GM12878 (cell line): Measurements from ENCODE around the gene NUP35. TPM values are rescaled to one million over a fixed set of nuclear protein-coding genes. Genes with fewer than 3 reads are reported as not detected.

Source experiments
- ATAC-seq: fragments of 200-7000 bp; cut with Tn5 transposase; 3 replicates; pipeline ENCODE4 v1.9.1; 2020; ENCODE audit warnings: mild to moderate bottlenecking, moderate library complexity
- BruUV-seq: library from RNA; stranded (reverse); fragments of 400-500 nt; replicated peaks from 2 replicates; lab custom pipeline; 2021; lab: Mats Ljungman, UMichigan
- CTCF ChIA-PET: fragments of 300-600 bp; sonication (Branson Sonifier 250); formaldehyde crosslinking; extraction: SDS; loops from one replicate; lab custom pipeline; 2021; ENCODE audit warnings: inconsistent platforms; lab: Yijun Ruan, JAX
- POLR2A ChIA-PET: fragments of 350-600 bp; formaldehyde crosslinking; extraction: SDS; loops from one replicate; lab custom pipeline; 2021; ENCODE audit warnings: inconsistent platforms; lab: Charles Lee
- RAD21 ChIA-PET: fragments of 300-600 bp; sonication (Branson Sonifier 250); formaldehyde crosslinking; loops from one replicate; lab custom pipeline; 2023; ENCODE audit warnings: antibody characterized with exemption; ENCODE audit not compliant: unreplicated experiment; lab: Charles Lee
- SMC1A ChIA-PET: fragments of 300-600 bp; sonication (Branson Sonifier 250); formaldehyde crosslinking; loops from one replicate; lab custom pipeline; 2023; ENCODE audit not compliant: unreplicated experiment, uncharacterized antibody; lab: Charles Lee
- DNase-seq: peaks from one replicate; pipeline ENCODE4 v3.0.0-alpha.2; 2011; ENCODE audit warnings: low read depth, low spot score
- FAIRE-seq: peaks from 3 replicates; lab custom pipeline; 2011; peaks lifted over from hg19 to GRCh38; lab: Jason Lieb, UNC
- H2AFZ ChIP-seq: 2 replicates; pipeline ENCODE4 v1.6.0; 2011; ENCODE audit warnings: low read depth, low read length, control low read depth; ENCODE audit not compliant: control insufficient read depth
- H3K27ac ChIP-seq: 2 replicates; pipeline ENCODE4 v1.5.1; 2011; ENCODE audit warnings: control low read depth; ENCODE audit not compliant: control insufficient read depth, insufficient read depth
- H3K27me3 ChIP-seq, 2 experiments: replicated peaks in 1 of 2; 2 replicates each; pipeline versions ENCODE4 v1.6.0 to v1.6.1; 2011; ENCODE audit warnings: low read length in 1 of 2; ENCODE audit not compliant: control insufficient read depth in 2 of 2, insufficient read depth in 2 of 2
- H3K36me3 ChIP-seq, 2 experiments: 2 replicates each; pipeline ENCODE4 v1.5.1; 2011; ENCODE audit warnings: low read length in 1 of 2; ENCODE audit not compliant: control insufficient read depth in 2 of 2, insufficient read depth in 2 of 2
- H3K4me1 ChIP-seq: 2 replicates; pipeline ENCODE4 v1.6.1; 2011; ENCODE audit warnings: mild to moderate bottlenecking, low read length, moderate library complexity, mixed read lengths; ENCODE audit not compliant: control insufficient read depth, insufficient read depth
- H3K4me2 ChIP-seq: 2 replicates; pipeline ENCODE4 v1.6.0; 2011; ENCODE audit warnings: control low read depth; ENCODE audit not compliant: control insufficient read depth, insufficient read depth
- H3K4me3 ChIP-seq: fragments of 200-600 bp; sonication (generic); 2 replicates; pipeline ENCODE4 v1.5.1; 2016
- H3K79me2 ChIP-seq: 2 replicates; pipeline ENCODE4 v1.6.0; 2011; ENCODE audit warnings: low read length; ENCODE audit not compliant: control insufficient read depth, insufficient read depth
- H3K9ac ChIP-seq: 2 replicates; pipeline ENCODE4 v1.8.0; 2011; ENCODE audit warnings: low read length, control low read depth, mixed read lengths; ENCODE audit not compliant: control insufficient read depth, insufficient read depth
- H3K9me3 ChIP-seq: replicated peaks from 3 replicates; pipeline ENCODE4 v1.5.1; 2011; ENCODE audit warnings: mild to moderate bottlenecking, low read length; ENCODE audit not compliant: control insufficient read depth, insufficient read depth
- H4K20me1 ChIP-seq: 2 replicates; pipeline ENCODE4 v1.6.0; 2011; ENCODE audit not compliant: control insufficient read depth, insufficient read depth
- BCL11A ChIP-seq: IDR thresholded peaks from 2 replicates; pipeline ENCODE4 v1.6.1; 2011; ENCODE audit warnings: low read depth, low read length
- CBX3 ChIP-seq: fragments of 200-600 bp; sonication (generic); IDR thresholded peaks from 2 replicates; pipeline ENCODE4 v1.6.1; 2016; ENCODE audit warnings: low read depth, borderline replicate concordance
- CTCF ChIP-seq, 3 experiments: IDR thresholded peaks in 2 of 3; conservative IDR thresholded peaks in 1 of 3; 2 replicates each; pipeline ENCODE4 v1.5.1; 2011; ENCODE audit warnings: low read depth in 3 of 3, low read length in 3 of 3, mild to moderate bottlenecking in 3 of 3, control low read depth in 2 of 3, moderate library complexity in 2 of 3, inconsistent platforms in 1 of 3, mixed read lengths in 1 of 3; ENCODE audit not compliant: control insufficient read depth in 2 of 3, insufficient read depth in 1 of 3; ENCODE audit errors: extremely low read depth in 1 of 3
- E4F1 ChIP-seq: fragments of 450-650 bp; IDR thresholded peaks from 2 replicates; pipeline ENCODE4 v1.6.1; 2018; ENCODE audit warnings: borderline replicate concordance, mild to moderate bottlenecking; ENCODE audit not compliant: partially characterized antibody
- ESRRA ChIP-seq: IDR thresholded peaks from 2 replicates; pipeline ENCODE4 v1.6.1; 2012; ENCODE audit warnings: mild to moderate bottlenecking, low read length, improper control_type of control experiment
- EZH2 ChIP-seq: IDR thresholded peaks from 2 replicates; pipeline ENCODE4 v1.6.1; 2012; ENCODE audit warnings: low read depth, mild to moderate bottlenecking, control low read depth, inconsistent platforms, low read length, borderline replicate concordance; ENCODE audit not compliant: control insufficient read depth
- GATAD2B ChIP-seq: fragments of 450-650 bp; conservative IDR thresholded peaks from 2 replicates; pipeline ENCODE4 v1.6.1; 2017; ENCODE audit warnings: low read depth, mild to moderate bottlenecking, moderate library complexity
- IKZF2 ChIP-seq, 2 experiments: fragments of 450-650 bp; IDR thresholded peaks; 2 replicates each; pipeline ENCODE4 v1.6.1; 2017; ENCODE audit warnings: mild to moderate bottlenecking in 2 of 2, moderate library complexity in 2 of 2
- KDM1A ChIP-seq: fragments of 200-600 bp; sonication (generic); IDR thresholded peaks from 2 replicates; pipeline ENCODE4 v1.6.1; 2016; ENCODE audit warnings: borderline replicate concordance
- MYB ChIP-seq: fragments of 150-350 bp; IDR thresholded peaks from 2 replicates; pipeline ENCODE4 v1.6.1; 2014; ENCODE audit warnings: mild to moderate bottlenecking, low read depth, low read length, borderline replicate concordance
- POU2F2 ChIP-seq: IDR thresholded peaks from 3 replicates; pipeline ENCODE4 v1.6.1; 2011; ENCODE audit warnings: low read depth, mild to moderate bottlenecking, low read length, borderline replicate concordance
- RAD21 ChIP-seq: IDR thresholded peaks from 2 replicates; pipeline ENCODE4 v1.6.1; 2011; ENCODE audit warnings: mild to moderate bottlenecking, low read depth, low read length, moderate library complexity; ENCODE audit not compliant: insufficient read depth
- RAD51 ChIP-seq: fragments of 450-650 bp; IDR thresholded peaks from 2 replicates; pipeline ENCODE4 v1.6.1; 2016; ENCODE audit warnings: moderate library complexity, mild to moderate bottlenecking, inconsistent platforms
- SKIL ChIP-seq: fragments of 450-650 bp; IDR thresholded peaks from 2 replicates; pipeline ENCODE4 v1.6.1; 2017; ENCODE audit warnings: mild to moderate bottlenecking, low read depth, inconsistent platforms; ENCODE audit not compliant: poor library complexity, severe bottlenecking
- YY1 ChIP-seq: IDR thresholded peaks from 2 replicates; pipeline ENCODE4 v1.6.1; 2011; ENCODE audit warnings: low read depth, mild to moderate bottlenecking, low read length
- WGBS: methylation state at CpG from one replicate; pipeline ENCODE4 v1.1.6; 2016; ENCODE audit warnings: low lambda C conversion rate; ENCODE audit not compliant: insufficient replicate concordance, insufficient coverage; ENCODE audit errors: missing lambda C conversion rate; 5-methylcytosine and 5-hydroxymethylcytosine counted together
- in situ Hi-C: fragments of 300-500 bp; cut with MboI; formaldehyde crosslinking; loops from 9 replicates; pipeline ENCODE4 v1.14.3; 2018; ENCODE audit warnings: mixed read lengths
- intact Hi-C: fragments of 100-400 bp; cut with micrococcal nuclease; formaldehyde crosslinking; loops from one replicate; pipeline ENCODE4 v1.14.2; 2022; ENCODE audit not compliant: unreplicated experiment
- polyA plus RNA-seq, 11 experiments: library from polyadenylated mRNA; depleted of rRNA in 4 of 11; unstranded in 6 of 11; stranded (reverse) in 5 of 11; fragments of >200 nt; fragmentation: Nextera tagmentation in 4 of 11; fragmentation: Illumina TruSeq in 1 of 11; extraction: Ambion mirVana in 4 of 11; extraction: Trizol in 1 of 11; gene quantifications; 1 replicate in 1 of 11; 2 replicates in 10 of 11; pipeline versions ENCODE4 v1.2.1 to v1.2.3, GENCODE V29; 2011 to 2016; ENCODE audit warnings: inconsistent platforms in 2 of 11, missing spikeins in 2 of 11, low read depth in 1 of 11
- total RNA-seq, 4 experiments: library from RNA; depleted of rRNA in 3 of 4; stranded (reverse); fragments of >200 nt in 3 of 4; fragmentation: Illumina TruSeq in 1 of 4; extraction: Trizol in 1 of 4; gene quantifications; 2 replicates each; pipeline versions ENCODE4 v1.2.1 to v1.2.3, GENCODE V29; 2013 to 2021

Gene NUP35
- total and polyA plus RNA-seq, 10 of the 15 experiments (the other 5 are each of a cell fraction or from before 2014, with no cell fraction given) = 21.4 to 57.3 (median 30.7) TPM

- TF ChIP-seq IKZF2 (IDR thresholded peaks at IDR 0.05) = no peak
- no peak for TF ChIP-seq RAD51
- TF ChIP-seq SKIL = no peak
- no peak for TF ChIP-seq EZH2
- TF ChIP-seq POU2F2 = no peak
- no peak for TF ChIP-seq ESRRA
These were observed 18.7 kb upstream of the NUP35 start (continued) for GRCh38 chr2:183105402-183106134.

GRCh38 chr2:183112577-183112976, 11.7 kb upstream of the NUP35 start:
- no peak for FAIRE-seq
- TF ChIP-seq MYB (no peak), BCL11A (no peak), E4F1 (no peak), GATAD2B (no peak), CBX3 (no peak), RAD21 (no peak), YY1 (no peak), KDM1A (no peak), CTCF (IDR thresholded peaks at IDR 0.05 in 2 of 3, conservative IDR thresholded peaks at IDR 0.05 in 1 of 3; ENCODE audit: control insufficient read depth in 2 of 3, extremely low read depth in 1 of 3, insufficient read depth in 1 of 3, low read depth in 3 of 3, low read length in 3 of 3) (no peak)

More at GRCh38 chr2:183112577-183112976, 11.7 kb upstream of the NUP35 start:
- RAD21 ChIA-PET = no interaction called here
- Histone ChIP-seq H3K79me2 (no peaks in the 10 kb centered on the region), H3K27ac (no peak overlapping the region), H3K4me2 (no peak overlapping the region), H3K9me3 (no peaks in the 10 kb centered on the region), H3K27me3 (no peaks in the 10 kb centered on the region), H3K4me3 (no peak overlapping the region), H3K36me3 (no peaks in the 10 kb centered on the region), H3K4me1 (no peaks in the 10 kb centered on the region), H4K20me1 (no peaks in the 10 kb centered on the region), H2AFZ (no peak overlapping the region), H3K9ac (no peak overlapping the region)
- no peak for DNase-seq
- WGBS = 89% methylated on average over 3 of the region's 3 CpGs
- in situ Hi-C loops = no loop called here
- CTCF ChIA-PET = no interaction called here
- POLR2A ChIA-PET = interaction anchor here (0.6 kb wide), 1 partner anchor 15 kb away, joined by 3 read pairs; no protein-coding TSS in a partner anchor
- BruUV-seq = no TSS peak
- no peak for ATAC-seq
- SMC1A ChIA-PET = no interaction called here
- intact Hi-C loops = no loop called here
